Stimulated activated CD8-positive, alpha-beta memory T cell treated with anti-CD3 and anti-CD28 coated beads, Interleukin-4, amount 100 ng/mL, for 24 hours (primary cell): ENCODE data around the gene CUBN.

Source experiments
- DNase-seq: peaks from one replicate; pipeline ENCODE4 v3.0.0-alpha.2; 2020; ENCODE audit warnings: low read depth

Gene CUBN

DNA sequence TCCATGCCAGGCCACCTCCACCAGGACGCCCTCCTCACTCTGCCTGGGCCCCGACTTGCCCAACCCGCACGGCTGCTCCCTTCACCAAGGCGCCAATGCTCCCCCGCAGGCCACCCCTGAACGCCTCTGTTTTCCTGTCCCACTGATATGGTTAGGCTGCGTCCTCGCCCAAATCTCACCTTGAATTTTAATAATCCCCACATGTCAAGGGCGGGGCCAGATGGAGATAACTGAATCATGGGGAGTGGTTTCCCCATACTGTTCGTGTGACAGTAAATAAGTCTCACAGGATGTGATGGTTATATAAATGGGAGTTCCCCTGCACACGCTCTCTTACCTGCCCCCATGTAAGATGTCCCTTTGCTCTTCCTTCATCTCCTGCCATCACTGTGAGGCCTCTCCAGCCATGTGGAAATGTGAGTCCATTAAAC is 342.2 kb downstream of the CUBN start:
- DNase-seq = peak; percentile 40

- DNase-seq = no peak
Observed at GRCh38 chr10:16780338-16780880, 349.2 kb downstream of the CUBN start.

- peak; percentile 58 for DNase-seq
Observed at GRCh38 chr10:16779384-16779915, 350.2 kb downstream of the CUBN start.

DNA sequence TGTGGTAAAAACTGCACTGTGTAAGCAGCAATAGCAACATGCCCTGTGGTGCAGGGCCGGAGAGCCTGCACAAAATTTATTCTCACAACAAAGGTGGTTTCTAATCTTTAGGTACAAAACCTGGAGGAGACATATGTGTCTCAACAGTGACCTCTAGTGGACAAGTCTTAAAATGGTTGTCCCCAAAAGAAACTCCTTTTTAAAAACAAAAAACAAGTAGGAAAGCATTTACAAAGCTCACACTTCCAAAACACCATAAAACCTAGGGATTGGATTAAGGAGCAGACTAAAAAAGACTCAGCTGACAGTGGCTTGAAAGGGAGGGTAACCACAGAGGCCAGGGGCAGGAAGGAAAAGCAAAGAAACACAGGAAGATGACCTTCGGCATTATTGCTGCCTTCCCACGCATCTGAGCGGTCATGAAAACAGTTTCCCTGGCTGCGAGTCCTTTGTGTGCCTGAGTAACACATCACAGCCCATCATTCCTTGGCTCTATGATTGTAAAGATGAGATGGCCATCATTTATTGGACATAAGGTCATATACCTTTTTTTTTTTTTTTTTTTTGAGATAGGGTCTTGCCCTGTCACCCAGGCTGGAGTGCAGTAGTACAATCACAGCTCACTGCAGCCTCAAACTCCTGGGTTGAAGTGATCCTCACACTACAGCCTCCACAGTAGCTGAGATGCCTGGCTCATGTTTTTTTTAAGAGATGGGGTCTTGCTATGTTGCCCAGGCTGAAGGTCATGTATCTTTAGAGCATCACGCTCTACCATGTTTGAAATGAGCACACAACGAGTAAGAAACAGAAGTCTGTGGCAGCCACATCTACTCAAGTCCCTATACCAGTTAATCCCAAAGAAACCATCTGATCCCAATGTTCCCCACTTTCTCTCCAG is 351.9 kb downstream of the CUBN start:
- DNase-seq = no peak

- DNase-seq = no peak
Observed at GRCh38 chr10:16776896-16777295, 352.7 kb downstream of the CUBN start.
